Esophagus squamous epithelium (tissue), 5 donors: ENCODE data around the gene CHST3. TPM values are rescaled to one million over a fixed set of nuclear protein-coding genes. Genes with fewer than 3 reads are reported as not detected.

ENCODE experiments used
- DNase-seq: peaks from one replicate; lab custom pipeline; 2025; lab: John Stamatoyannopoulos, UW
- H3K27ac ChIP-seq, 4 donors: fragments of 200-600 bp; sonication (generic); one replicate each; pipeline ENCODE4 v1.5.1; 2016 to 2019; ENCODE audit warnings: mild to moderate bottlenecking in 1 of 4
- H3K27me3 ChIP-seq, 4 donors: fragments of 200-600 bp; sonication (generic); 1 replicate in 3 of 4; 2 replicates in 1 of 4; pipeline versions ENCODE4 v1.5.1 to v1.6.0; 2017 to 2021; ENCODE audit warnings: antibody characterized with exemption in 1 of 4
- H3K36me3 ChIP-seq, 3 donors: fragments of 200-600 bp; sonication (generic); one replicate each; pipeline ENCODE4 v1.5.1; 2016 to 2019
- H3K4me1 ChIP-seq, 3 donors: fragments of 200-600 bp; sonication (generic); one replicate each; pipeline ENCODE4 v1.5.1; 2017 to 2019
- H3K4me3 ChIP-seq, 4 donors: fragments of 200-600 bp; sonication (generic); 1 replicate in 3 of 4; 2 replicates in 1 of 4; pipeline ENCODE4 v1.5.1; 2016 to 2019; ENCODE audit warnings: mild to moderate bottlenecking in 2 of 4, moderate library complexity in 1 of 4
- H3K9me3 ChIP-seq, 3 donors: fragments of 200-600 bp; sonication (generic); one replicate each; pipeline ENCODE4 v1.5.1; 2016 to 2019
- CTCF ChIP-seq, 6 experiments: fragments of 450-650 bp in 4 of 6; fragments of 200-600 bp in 2 of 6; sonication (generic) in 2 of 6; IDR thresholded peaks; one replicate each; pipeline ENCODE4 v1.5.1; 2016 to 2019; ENCODE audit warnings: antibody characterized with exemption in 6 of 6, mild to moderate bottlenecking in 4 of 6, moderate library complexity in 4 of 6
- POLR2A ChIP-seq, 4 donors: fragments of 450-650 bp; IDR thresholded peaks; one replicate each; pipeline ENCODE4 v1.6.1; 2017; ENCODE audit warnings: antibody characterized with exemption in 4 of 4, mild to moderate bottlenecking in 4 of 4, moderate library complexity in 3 of 4
- WGBS, 2 donors: methylation state at CpG; one replicate each; pipeline ENCODE4 v1.1.5; 2018; 5-methylcytosine and 5-hydroxymethylcytosine counted together
- intact Hi-C: fragments of 100-400 bp; cut with DNase I; formaldehyde crosslinking; loops from one replicate; pipeline ENCODE4 v1.15.0; 2022
- total RNA-seq, 4 donors: library from RNA; depleted of rRNA; stranded (reverse); fragments of >200 nt; gene quantifications; one replicate each; pipeline ENCODE4 v1.1.0, GENCODE V29; 2016
- donor health status: DM: yes; HTN: yes; CAD: no.

Gene CHST3
- total RNA-seq, 4 donors from 2014 or later, result 5.3 to 15.4 (median 9.6) TPM

DNA sequence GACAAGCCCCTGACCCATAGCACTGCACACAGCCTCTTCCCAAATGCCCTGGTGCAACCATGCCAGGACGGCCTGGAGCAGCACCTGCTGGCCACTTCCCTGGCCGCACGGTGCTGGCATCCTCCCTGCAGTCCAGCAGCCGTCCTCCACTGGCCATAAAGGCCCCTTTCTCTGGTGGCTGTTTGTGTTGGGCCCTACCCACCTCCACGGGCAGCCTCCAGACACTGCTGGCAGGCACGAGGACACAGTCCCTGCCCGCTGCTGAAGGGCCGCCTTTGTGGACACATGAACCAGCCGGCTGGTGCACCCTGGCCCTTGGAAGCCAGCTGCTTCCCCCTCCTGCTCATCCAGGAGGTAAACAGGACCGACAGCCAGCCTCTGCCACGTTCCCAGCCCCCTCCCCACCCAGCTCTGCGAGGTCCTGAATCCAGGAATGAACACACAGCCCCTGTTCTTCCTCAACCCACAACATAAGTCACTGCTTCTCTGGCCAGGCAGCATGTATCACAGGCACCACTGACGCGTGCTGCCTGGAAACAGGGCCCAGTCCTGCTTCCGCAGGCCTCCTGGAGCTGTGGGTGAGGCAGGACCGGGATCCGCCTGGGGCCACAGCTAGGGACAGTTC, 80.3 kb downstream of the CHST3 start:
- H3K27me3 ChIP-seq, result no peaks in the 10 kb centered on the region
- 36 to 50% methylated on average over 8 to 10 of the region's 17 CpGs for WGBS, 2 donors
- TF ChIP-seq POLR2A (IDR thresholded peaks at IDR 0.05) (no peak), CTCF (IDR thresholded peaks at IDR 0.05) (peak in 4 of 6 experiments; percentile 22 to 34 (median 28))
- peaks cover 7 to 27% (median 10%) of the 10 kb centered on the region in 3 donors for H3K4me1 ChIP-seq
- no peaks in the 10 kb centered on the region for H3K9me3 ChIP-seq
- intact Hi-C loops, result loop anchor here (5.0 kb wide), 3 partner anchors 87 to 178 kb away; no protein-coding TSS in a partner anchor
- H3K27ac ChIP-seq, result peak overlapping the region; percentile 43 to 83 (median 70)
- DNase-seq, result no peak
- H3K4me3 ChIP-seq, result no peak overlapping the region
- no peaks in the 10 kb centered on the region for H3K36me3 ChIP-seq

DNA sequence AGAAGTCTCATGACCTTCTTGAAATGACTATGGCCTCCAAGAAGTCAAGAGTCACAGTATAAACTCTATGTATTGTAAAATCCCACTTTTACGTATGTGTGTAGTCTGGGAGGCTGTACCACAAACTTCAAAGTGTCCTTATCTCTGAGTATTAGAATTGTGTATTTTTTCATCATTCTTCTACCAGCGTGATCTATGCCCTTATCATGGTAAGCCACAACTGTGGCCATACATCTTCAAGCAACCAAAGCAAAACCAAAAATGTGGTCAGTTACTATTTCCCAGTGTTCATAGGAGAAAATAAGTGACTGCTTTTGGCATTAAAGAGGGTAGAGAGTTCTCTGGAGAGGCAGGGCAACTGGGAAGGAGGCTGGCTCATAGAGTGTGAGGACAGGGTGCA, 81.4 kb downstream of the CHST3 start:
- DNase-seq, result no peak
- H3K27me3 ChIP-seq, result no peaks in the 10 kb centered on the region
- intact Hi-C loops, result loop anchor here (5.0 kb wide), 3 partner anchors 88 to 177 kb away; no protein-coding TSS in a partner anchor
- H3K4me1 ChIP-seq, result peaks cover 7 to 27% (median 10%) of the 10 kb centered on the region in 3 donors
- WGBS, 2 donors, result 87 to 93% methylated on average over 2 of the region's 2 CpGs
- H3K36me3 ChIP-seq, result no peaks in the 10 kb centered on the region
- peak overlapping the region in 2 of 4 donors; percentile 43 to 83 for H3K27ac ChIP-seq
- TF ChIP-seq CTCF (IDR thresholded peaks at IDR 0.05) (no peak), POLR2A (IDR thresholded peaks at IDR 0.05) (no peak)
- no peaks in the 10 kb centered on the region for H3K9me3 ChIP-seq
- no peak overlapping the region for H3K4me3 ChIP-seq

DNA sequence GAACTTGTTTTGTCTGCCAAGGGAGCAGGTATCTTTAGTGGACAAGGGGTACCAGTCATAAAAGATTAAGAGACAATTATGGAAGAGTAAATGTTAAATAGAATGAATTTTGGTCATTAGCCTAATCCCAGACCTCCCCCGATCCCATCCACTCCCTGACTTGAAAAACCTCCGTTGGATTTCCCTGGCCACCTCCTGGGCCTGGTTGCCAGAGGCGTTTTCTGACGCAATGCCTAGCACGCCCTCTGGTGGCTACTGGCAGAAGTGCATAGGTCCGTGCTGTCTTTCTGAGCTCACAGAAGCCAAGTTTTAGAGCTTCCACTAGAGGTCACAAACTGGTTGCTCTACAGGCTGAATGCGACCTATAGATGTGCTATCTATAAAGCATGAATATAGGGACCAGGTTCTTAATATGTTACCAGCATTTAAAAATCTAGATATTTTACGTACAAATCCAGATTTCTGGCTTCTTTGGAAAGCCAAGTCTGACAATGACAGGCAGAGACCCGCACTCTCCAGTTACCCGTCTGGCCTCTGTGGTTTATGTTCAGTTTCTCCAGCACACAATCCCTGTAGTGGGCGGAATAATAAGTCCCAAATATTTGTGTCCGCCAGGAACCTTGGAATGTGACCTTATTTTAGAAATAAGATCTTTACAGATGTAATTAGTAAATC, 84.4 kb downstream of the CHST3 start:
- WGBS, 2 donors, result 23 to 25% methylated on average over 12 of the region's 12 CpGs

GRCh38 chr10:72049472-72049871, 85.3 kb downstream of the CHST3 start:
- DNase-seq, result no peak
- no peaks in the 10 kb centered on the region for H3K27me3 ChIP-seq
- no peak for TF ChIP-seq POLR2A (IDR thresholded peaks at IDR 0.05)
- TF ChIP-seq CTCF (IDR thresholded peaks at IDR 0.05), result no peak
- intact Hi-C loops, result loop anchor here (5.0 kb wide), 3 partner anchors 92 to 173 kb away; no protein-coding TSS in a partner anchor
- H3K4me3 ChIP-seq, result no peak overlapping the region
- H3K36me3 ChIP-seq, result no peaks in the 10 kb centered on the region
- no peaks in the 10 kb centered on the region for H3K9me3 ChIP-seq
- H3K4me1 ChIP-seq, result peaks cover 4 to 20% (median 5%) of the 10 kb centered on the region in 3 donors
- no peak overlapping the region for H3K27ac ChIP-seq
- 75 to 89% methylated on average over 1 of the region's 1 CpG for WGBS, 2 donors

More for the DNA sequence above, 84.4 kb downstream of the CHST3 start:
- DNase-seq, result peak; percentile 13
- Histone ChIP-seq H3K9me3 (no peaks in the 10 kb centered on the region), H3K4me1 (peaks cover 7 to 27% (median 10%) of the 10 kb centered on the region in 3 donors), H3K4me3 (no peak overlapping the region), H3K36me3 (no peaks in the 10 kb centered on the region), H3K27me3 (no peaks in the 10 kb centered on the region), H3K27ac (no peak overlapping the region)
- intact Hi-C loops, result loop anchor here (5.0 kb wide), 3 partner anchors 91 to 174 kb away; no protein-coding TSS in a partner anchor
- TF ChIP-seq POLR2A (IDR thresholded peaks at IDR 0.05) (no peak), CTCF (IDR thresholded peaks at IDR 0.05) (peak; percentile 96 to 100 (median 100))
